GM19023 (cell line): ENCODE measurements around the gene TMEM164.
"Not testable (repeated sequence)": the region's sequence is repeated elsewhere in the genome, so short reads cannot be mapped to it uniquely, and the experiment has no call there.

Experiments used
- ATAC-seq: cut with Tn5 transposase; IDR thresholded peaks from one replicate; pipeline ENCODE4 v1.9.1; 2021; ENCODE audit warnings: mild to moderate bottlenecking, moderate library complexity; ENCODE audit not compliant: unreplicated experiment

TMEM164 gene

DNA sequence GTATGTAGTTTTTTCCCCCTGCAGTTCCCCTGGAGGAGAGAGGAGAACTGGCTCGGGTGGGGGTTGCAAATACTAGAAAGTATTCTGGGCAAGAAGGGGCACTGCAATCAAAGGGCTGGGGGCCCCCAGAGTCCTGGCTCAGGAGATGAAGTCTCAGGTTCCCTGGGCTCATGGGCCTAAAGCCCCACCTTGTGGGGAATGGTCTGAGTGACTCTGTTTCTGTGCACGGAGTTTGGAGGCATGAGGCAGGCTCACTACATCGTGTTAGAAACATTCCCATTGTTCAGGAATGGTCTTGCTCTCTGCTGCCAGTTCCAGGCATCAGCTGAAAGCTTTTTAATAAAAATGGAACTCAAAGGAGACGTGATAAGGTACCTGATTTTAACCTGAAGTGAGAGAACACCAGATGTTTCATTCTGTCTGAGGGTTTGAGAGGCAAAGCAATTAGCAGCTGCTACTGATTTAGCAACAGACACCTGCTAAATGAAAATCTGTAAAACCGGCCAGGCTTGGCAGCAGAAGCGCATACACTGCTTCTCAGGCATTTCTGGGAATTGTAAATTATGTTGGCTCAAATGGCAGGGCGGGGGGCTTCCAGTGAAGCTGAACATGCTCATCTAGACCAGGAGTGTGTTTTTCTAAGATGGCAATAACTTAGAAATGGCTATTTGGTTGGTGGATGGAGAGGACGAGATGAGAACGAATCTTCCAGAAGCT lies 122.7 kb downstream of the TMEM164 start:
- ATAC-seq = no peak

GRCh38 chrX:110131031-110131430 lies 128.1 kb downstream of the TMEM164 start:
- ATAC-seq = no peak

- ATAC-seq = no peak
These were observed 129.7 kb downstream of the TMEM164 start for GRCh38 chrX:110132450-110133114.

DNA sequence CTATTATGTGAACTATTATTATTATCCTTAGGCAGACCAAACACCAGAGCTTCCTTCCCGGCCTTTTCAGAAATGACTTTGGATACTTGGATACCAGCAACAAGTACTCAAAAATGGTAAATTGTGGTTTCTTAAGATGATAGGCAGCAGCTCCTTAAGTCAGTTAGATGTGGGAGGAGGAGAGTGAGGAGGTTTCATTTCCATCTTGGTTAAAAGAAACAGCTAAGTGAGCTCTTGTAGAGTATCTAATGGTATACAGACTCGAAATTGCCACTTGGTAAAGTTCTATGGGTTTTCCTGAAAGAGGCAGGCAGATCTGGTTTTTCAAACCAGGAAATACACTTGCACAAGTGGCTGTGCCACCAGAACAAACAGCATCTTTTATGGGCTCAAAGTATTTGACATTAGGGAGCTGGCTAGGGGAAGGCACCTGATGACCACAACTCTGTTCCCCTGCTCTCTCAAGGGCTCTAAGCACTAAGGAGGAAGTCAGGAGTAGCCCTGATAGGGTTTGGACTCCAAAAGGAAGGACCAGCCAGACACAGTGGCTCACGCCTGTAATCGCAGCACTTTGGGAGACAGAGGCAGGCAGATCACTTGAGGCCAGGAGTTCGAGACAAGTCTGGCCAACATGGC lies 130.9 kb downstream of the TMEM164 start:
- ATAC-seq = peak; percentile 76

GRCh38 chrX:110135618-110136017 lies 132.7 kb downstream of the TMEM164 start:
- no peak for ATAC-seq

- ATAC-seq = no peak
These were observed 133.2 kb downstream of the TMEM164 start for GRCh38 chrX:110136136-110136535.

DNA sequence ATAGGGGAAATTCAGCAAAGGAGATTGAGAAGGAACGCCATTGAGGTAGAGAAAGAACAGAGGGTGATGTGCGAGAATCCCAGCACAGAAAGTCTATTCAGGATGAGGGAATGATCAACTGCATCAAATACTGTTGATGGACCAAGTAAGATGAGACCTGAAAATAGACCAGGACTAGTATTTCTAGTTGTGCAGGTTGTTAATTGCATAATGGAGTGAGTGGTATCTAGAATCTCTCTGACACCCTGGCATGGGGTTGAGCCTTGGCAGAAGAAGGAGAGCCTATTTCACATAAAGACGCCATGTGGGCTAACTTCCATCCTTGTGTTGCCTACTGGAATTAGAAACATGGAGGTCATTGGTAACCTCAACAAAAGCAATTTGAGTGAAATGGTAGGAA lies 135.6 kb downstream of the TMEM164 start:
- no peak for ATAC-seq

DNA sequence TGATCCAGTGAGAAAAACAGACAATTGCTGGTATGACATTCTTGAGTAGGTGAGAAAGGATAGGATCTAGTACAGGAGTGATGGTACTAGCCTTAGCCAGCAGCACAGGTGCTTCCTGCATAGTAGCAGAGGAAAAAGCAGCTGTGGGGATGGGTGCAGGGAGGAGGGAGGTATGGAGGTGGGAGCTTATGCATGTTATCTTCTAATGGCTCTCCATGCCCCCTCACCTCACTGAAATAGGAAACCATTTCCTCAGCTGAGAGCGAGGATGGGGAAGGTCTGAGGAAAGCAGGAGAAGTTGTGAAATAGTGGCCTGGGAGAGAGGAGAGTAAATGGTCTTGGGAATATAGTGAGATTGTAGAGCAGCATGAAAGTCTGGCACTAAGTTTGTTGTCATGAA lies 136.3 kb downstream of the TMEM164 start:
- no peak for ATAC-seq

GRCh38 chrX:110142096-110142495 lies 139.2 kb downstream of the TMEM164 start:
- no peak for ATAC-seq

GRCh38 chrX:110143454-110144210 lies 140.7 kb downstream of the TMEM164 start:
- no peak for ATAC-seq

DNA sequence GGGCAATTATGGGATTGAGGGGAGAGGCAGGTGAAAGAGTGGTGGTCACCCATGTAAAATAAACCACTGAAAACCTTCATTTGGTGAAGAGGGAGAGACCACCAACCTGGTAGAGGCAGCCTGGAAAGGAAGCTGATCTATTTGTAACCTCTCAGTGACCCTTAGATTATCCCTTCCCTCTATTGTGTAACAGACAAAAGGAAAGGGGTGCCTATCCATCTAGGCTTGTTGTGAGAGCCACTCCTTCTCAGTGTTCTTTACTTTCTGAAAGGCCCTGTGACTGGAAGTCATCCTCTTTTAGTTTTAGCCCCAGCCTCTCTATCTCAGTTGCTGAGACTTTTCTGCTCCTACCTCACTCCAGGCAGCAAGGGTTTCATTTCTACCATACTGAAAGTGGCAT lies 142.4 kb downstream of the TMEM164 start:
- no peak for ATAC-seq

DNA sequence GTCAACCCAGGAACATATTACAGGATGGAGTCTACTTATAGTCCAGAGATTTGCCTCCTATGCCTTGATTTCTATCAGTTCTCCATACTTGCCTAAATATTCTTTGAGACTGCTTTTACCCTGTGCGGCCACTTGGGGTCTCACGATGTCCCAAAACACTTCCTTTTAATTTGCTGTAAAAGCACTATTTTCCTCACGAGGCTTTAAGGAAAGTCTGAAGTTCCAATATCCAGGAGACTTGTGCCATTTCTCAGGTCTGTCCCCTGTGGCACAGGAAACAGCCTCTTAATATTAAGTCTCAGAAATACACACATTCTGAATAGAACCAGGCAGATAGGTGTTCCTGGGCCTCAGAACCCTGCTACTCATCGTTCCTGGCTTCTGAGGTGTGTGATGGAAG lies 142.9 kb downstream of the TMEM164 start:
- ATAC-seq = no peak

DNA sequence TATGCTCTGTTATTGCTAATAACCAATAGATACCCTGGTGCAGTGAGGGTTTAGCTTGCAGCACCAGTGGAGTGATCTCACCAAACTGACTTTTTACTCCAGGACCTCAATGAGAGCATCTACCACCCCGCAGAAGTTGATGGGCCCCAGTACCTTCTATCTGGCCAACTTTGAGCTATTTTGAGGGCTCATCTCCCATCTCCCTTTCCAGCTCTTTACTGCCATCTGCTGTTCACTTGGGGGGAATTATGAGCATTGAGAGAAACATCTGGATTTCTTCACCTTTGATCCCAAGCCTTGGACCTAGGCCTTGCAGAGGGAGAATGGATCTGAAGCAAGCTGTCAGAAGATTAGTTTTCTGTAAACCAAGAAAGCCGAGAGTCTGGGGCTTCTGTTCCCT lies 143.6 kb downstream of the TMEM164 start:
- ATAC-seq = peak; percentile 63

GRCh38 chrX:110153244-110153643 lies 150.3 kb downstream of the TMEM164 start:
- ATAC-seq = no peak

DNA sequence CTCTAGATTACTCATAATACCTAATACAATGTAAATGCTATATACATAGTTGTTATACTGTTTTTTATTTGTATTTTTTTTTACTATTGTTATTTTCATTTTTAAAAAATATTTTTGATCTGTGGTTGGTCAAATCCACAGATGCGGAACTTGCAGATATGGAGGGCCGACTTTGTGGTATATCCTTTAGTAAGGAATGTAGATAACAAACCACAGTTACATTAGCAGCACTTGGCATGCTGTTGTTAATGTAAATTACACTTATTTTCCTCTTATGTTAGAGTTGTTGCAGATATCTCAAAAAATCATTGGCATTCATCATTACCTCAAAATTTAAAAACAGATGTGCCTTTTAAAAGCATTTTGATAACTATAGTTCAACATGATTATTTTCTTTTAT lies 151.0 kb downstream of the TMEM164 start:
- ATAC-seq = no peak

- not testable (repeated sequence) for ATAC-seq
These were observed 151.4 kb downstream of the TMEM164 start for GRCh38 chrX:110154328-110154727.

DNA sequence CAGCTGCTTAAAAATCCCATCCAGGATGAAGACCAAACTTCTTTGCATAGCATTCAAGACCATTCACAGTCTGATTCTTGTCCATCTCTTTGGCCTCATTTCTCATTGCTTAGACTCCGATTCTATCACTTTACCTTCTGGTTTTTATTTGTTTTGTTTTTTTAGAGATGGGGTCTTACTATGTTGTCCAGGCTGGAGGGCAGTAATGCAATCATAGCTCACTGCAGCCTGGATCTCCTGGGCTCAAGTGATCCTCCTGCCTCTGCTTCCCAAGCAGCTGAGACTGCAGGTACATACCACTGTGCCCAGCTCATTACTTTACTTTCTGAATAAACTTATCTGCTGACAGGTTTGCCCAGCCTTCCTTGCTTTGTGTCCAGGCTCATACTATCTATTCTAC lies 152.8 kb downstream of the TMEM164 start:
- ATAC-seq = no peak

DNA sequence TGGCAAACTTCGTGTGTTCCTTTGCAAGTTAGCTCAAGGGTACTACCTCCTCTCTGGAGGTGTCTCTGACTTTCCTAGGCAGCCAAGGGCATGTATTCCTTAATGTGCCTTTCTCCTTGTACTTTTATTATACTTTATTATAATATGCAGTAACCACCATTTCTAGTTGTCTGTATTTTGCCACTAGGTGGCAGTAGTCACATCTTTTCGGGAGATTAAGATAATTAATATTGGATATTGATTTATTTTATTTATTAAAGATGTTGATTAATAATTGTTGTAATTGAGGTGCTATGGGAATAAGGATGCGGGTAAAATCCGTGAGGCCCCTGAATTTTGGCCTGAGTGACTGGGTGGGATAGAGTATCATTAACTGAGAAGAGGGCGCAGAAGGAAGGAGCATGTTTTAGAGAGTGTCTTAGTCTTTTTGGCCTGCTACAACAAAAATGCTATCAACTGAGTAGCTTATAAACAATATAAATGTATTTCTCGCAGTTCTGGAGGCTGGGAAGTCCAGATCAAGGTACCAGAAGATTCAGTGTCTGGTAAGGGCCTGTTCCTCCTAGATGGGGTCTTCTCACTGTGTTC lies 153.3 kb downstream of the TMEM164 start:
- no peak for ATAC-seq

DNA sequence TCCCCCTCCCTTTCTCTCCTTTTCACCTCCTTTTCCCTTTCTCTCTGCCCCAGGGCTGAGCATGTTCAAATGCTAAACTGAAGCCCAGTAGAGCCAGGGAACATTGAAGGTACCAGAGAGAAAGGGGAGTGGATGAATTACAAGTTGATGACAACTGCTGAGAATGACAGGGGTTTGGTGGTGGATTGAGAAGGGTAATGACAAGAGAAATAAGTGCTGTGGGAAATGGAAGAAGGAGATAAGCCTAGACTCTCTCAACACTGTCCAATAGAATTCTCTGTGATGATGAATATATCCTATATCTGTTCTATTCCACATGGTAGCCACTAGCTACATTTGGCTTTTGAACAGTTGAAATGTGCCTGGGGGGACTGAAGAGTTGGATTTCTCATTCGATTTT lies 154.5 kb downstream of the TMEM164 start:
- no peak for ATAC-seq

- ATAC-seq = no peak
These were observed 156.3 kb downstream of the TMEM164 start for GRCh38 chrX:110159235-110159634.

DNA sequence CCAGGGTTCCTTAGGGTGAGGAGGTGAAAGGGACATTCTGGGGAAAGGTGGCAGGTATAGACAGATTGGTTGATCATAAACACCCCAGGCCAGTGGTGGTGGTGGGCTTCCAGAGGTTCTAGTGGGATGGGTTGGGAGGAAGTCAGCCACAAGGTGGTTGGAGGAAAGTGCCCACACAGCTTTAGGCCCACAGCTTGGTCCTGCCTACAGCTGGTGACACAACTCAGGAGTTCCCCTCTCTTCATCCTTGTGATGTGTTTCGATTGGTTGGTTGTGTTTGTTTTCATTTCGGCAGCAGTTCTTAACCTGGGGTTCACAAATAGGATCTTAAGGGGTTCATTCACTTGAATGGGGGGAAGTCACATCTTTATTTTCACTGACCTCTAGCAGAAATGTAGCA lies 157.0 kb downstream of the TMEM164 start:
- ATAC-seq = no peak
